Adipocyte (in vitro differentiated cells): Measurements from ENCODE around the gene F12.
"Not testable (repeated sequence)": the region's sequence is repeated elsewhere in the genome, so short reads cannot be mapped to it uniquely, and the experiment has no call there.

Source experiments
- DNase-seq: peaks from one replicate; pipeline ENCODE4 v3.0.0-alpha.2; 2015; ENCODE audit warnings: low read depth
- H3K27me3 ChIP-seq: replicated peaks from 2 replicates; pipeline ENCODE4 v1.7.0; 2013; ENCODE audit warnings: mild to moderate bottlenecking, low read length, moderate library complexity; ENCODE audit not compliant: control insufficient read depth, insufficient read depth
- H3K36me3 ChIP-seq: 2 replicates; pipeline ENCODE4 v1.7.0; 2013; ENCODE audit warnings: low read length, mild to moderate bottlenecking, moderate library complexity; ENCODE audit not compliant: control insufficient read depth, insufficient read depth, severe bottlenecking
- H3K4me1 ChIP-seq: 2 replicates; pipeline ENCODE4 v1.7.0; 2013; ENCODE audit warnings: mild to moderate bottlenecking, low read length, moderate library complexity; ENCODE audit not compliant: control insufficient read depth, insufficient read depth
- H3K4me3 ChIP-seq: 2 replicates; pipeline ENCODE4 v1.7.0; 2013; ENCODE audit warnings: mild to moderate bottlenecking, low read length, moderate library complexity
- H3K9ac ChIP-seq: 2 replicates; pipeline ENCODE4 v1.7.0; 2013; ENCODE audit warnings: mild to moderate bottlenecking, low read length, moderate library complexity
- H3K9me3 ChIP-seq: 2 replicates; pipeline ENCODE4 v1.7.0; 2013; ENCODE audit warnings: mild to moderate bottlenecking, low read length, moderate library complexity; ENCODE audit not compliant: control insufficient read depth

The F12 gene

GRCh38 chr5:177417081-177417480 is 7.7 kb upstream of the F12 start:
- not testable (repeated sequence) for DNase-seq, H3K4me3 ChIP-seq, H3K9ac ChIP-seq, H3K4me1 ChIP-seq, H3K36me3 ChIP-seq, H3K9me3 ChIP-seq
- H3K27me3 ChIP-seq = peaks cover 14% of the 10 kb centered on the region

GRCh38 chr5:177414481-177414880 is 5.1 kb upstream of the F12 start:
- Histone ChIP-seq H3K9me3 (no peaks in the 10 kb centered on the region), H3K9ac (no peak overlapping the region), H3K36me3 (no peaks in the 10 kb centered on the region), H3K4me1 (peaks cover 6% of the 10 kb centered on the region), H3K4me3 (no peak overlapping the region), H3K27me3 (peaks cover 28% of the 10 kb centered on the region)
- no peak for DNase-seq

- Histone ChIP-seq H3K4me3 (no peak overlapping the region), H3K9me3 (no peaks in the 10 kb centered on the region), H3K9ac (no peak overlapping the region), H3K27me3 (peaks cover 41% of the 10 kb centered on the region), H3K4me1 (peaks cover 6% of the 10 kb centered on the region), H3K36me3 (no peaks in the 10 kb centered on the region)
- no peak for DNase-seq
Measured at GRCh38 chr5:177412603-177413233, 3.4 kb upstream of the F12 start.

- Histone ChIP-seq H3K4me3 (no peak overlapping the region), H3K9ac (no peak overlapping the region), H3K9me3 (no peaks in the 10 kb centered on the region), H3K36me3 (no peaks in the 10 kb centered on the region), H3K4me1 (no peaks in the 10 kb centered on the region), H3K27me3 (peaks cover 48% of the 10 kb centered on the region)
- no peak for DNase-seq
Measured at GRCh38 chr5:177410575-177410974, 1.2 kb upstream of the F12 start.

- Histone ChIP-seq H3K9me3 (no peaks in the 10 kb centered on the region), H3K9ac (no peak overlapping the region), H3K36me3 (no peaks in the 10 kb centered on the region), H3K4me1 (peaks cover 12% of the 10 kb centered on the region), H3K4me3 (no peak overlapping the region), H3K27me3 (peaks cover 52% of the 10 kb centered on the region)
- DNase-seq = no peak
Measured at GRCh38 chr5:177405805-177406204, 3.6 kb downstream of the F12 start.

- Histone ChIP-seq H3K9me3 (no peaks in the 10 kb centered on the region), H3K4me3 (no peak overlapping the region), H3K4me1 (peaks cover 12% of the 10 kb centered on the region), H3K27me3 (peaks cover 52% of the 10 kb centered on the region), H3K9ac (no peak overlapping the region), H3K36me3 (no peaks in the 10 kb centered on the region)
- no peak for DNase-seq
Measured at GRCh38 chr5:177405312-177405711, 4.1 kb downstream of the F12 start.

- Histone ChIP-seq H3K4me1 (peaks cover 12% of the 10 kb centered on the region), H3K4me3 (peak overlapping the region; percentile 77), H3K36me3 (no peaks in the 10 kb centered on the region), H3K9me3 (no peaks in the 10 kb centered on the region), H3K27me3 (peaks cover 58% of the 10 kb centered on the region), H3K9ac (peak overlapping the region; percentile 40)
- DNase-seq = no peak
Measured at GRCh38 chr5:177404641-177405179, 4.7 kb downstream of the F12 start.

GRCh38 chr5:177403792-177404640 is 5.3 kb downstream of the F12 start:
- H3K9ac ChIP-seq = peak overlapping the region; percentile 68
- H3K4me1 ChIP-seq = peaks cover 12% of the 10 kb centered on the region
- no peaks in the 10 kb centered on the region for H3K9me3 ChIP-seq
- H3K4me3 ChIP-seq = peak overlapping the region; percentile 77
- peaks cover 59% of the 10 kb centered on the region for H3K27me3 ChIP-seq
- H3K36me3 ChIP-seq = no peaks in the 10 kb centered on the region
- peak; percentile 86 for DNase-seq

- H3K36me3 ChIP-seq = no peaks in the 10 kb centered on the region
- H3K4me3 ChIP-seq = peak overlapping the region; percentile 77
- peak; percentile 26 for DNase-seq
- no peak overlapping the region for H3K9ac ChIP-seq
- no peaks in the 10 kb centered on the region for H3K9me3 ChIP-seq
- peaks cover 54% of the 10 kb centered on the region for H3K27me3 ChIP-seq
- peaks cover 12% of the 10 kb centered on the region for H3K4me1 ChIP-seq
Measured at GRCh38 chr5:177403102-177403791, 6.1 kb downstream of the F12 start.

- Histone ChIP-seq H3K9ac (no peak overlapping the region), H3K4me3 (no peak overlapping the region), H3K4me1 (peaks cover 12% of the 10 kb centered on the region), H3K9me3 (no peaks in the 10 kb centered on the region), H3K36me3 (no peaks in the 10 kb centered on the region), H3K27me3 (peaks cover 56% of the 10 kb centered on the region)
- DNase-seq = peak; percentile 42
Measured at GRCh38 chr5:177402271-177403043, 6.9 kb downstream of the F12 start.
